SIG-M5 treated with dmso at 0.1 percent for 504 hours (cell line): ENCODE measurements around the gene CHL1.
"Not testable (repeated sequence)": the region's sequence is repeated elsewhere in the genome, so short reads cannot be mapped to it uniquely, and the experiment has no call there.

Source experiments
- DNase-seq: peaks from one replicate; lab custom pipeline; 2025; ENCODE audit not compliant: unreplicated experiment; lab: John Stamatoyannopoulos, UW

Gene CHL1

GRCh38 chr3:332701-333100 is 136.1 kb downstream of the CHL1 start:
- no peak for DNase-seq

GRCh38 chr3:335240-335639 is 138.7 kb downstream of the CHL1 start:
- no peak for DNase-seq

- no peak for DNase-seq
Measured at GRCh38 chr3:339351-339750, 142.8 kb downstream of the CHL1 start.

- DNase-seq = no peak
Measured at GRCh38 chr3:341998-342397, 145.4 kb downstream of the CHL1 start.

- DNase-seq = peak; percentile 55
Measured at GRCh38 chr3:346186-346585, 149.6 kb downstream of the CHL1 start.

GRCh38 chr3:347581-347980 is 151.0 kb downstream of the CHL1 start:
- DNase-seq = no peak

- no peak for DNase-seq
Measured at GRCh38 chr3:350871-351371, 154.4 kb downstream of the CHL1 start.

- no peak for DNase-seq
Measured at GRCh38 chr3:352599-352998, 156.0 kb downstream of the CHL1 start.

- no peak for DNase-seq
Measured at GRCh38 chr3:353191-353739, 156.7 kb downstream of the CHL1 start.

GRCh38 chr3:354432-354831 is 157.9 kb downstream of the CHL1 start:
- peak; percentile 39 for DNase-seq

GRCh38 chr3:355622-356021 is 159.1 kb downstream of the CHL1 start:
- no peak for DNase-seq

GRCh38 chr3:356952-357351 is 160.4 kb downstream of the CHL1 start:
- DNase-seq = no peak

- no peak for DNase-seq
Measured at GRCh38 chr3:359672-360071, 163.1 kb downstream of the CHL1 start.

- DNase-seq = no peak
Measured at GRCh38 chr3:362681-363338, 166.2 kb downstream of the CHL1 start.

GRCh38 chr3:364287-364686 is 167.7 kb downstream of the CHL1 start:
- DNase-seq = no peak

GRCh38 chr3:365268-365667 is 168.7 kb downstream of the CHL1 start:
- no peak for DNase-seq

- not testable (repeated sequence) for DNase-seq
Measured at GRCh38 chr3:366253-366652, 169.7 kb downstream of the CHL1 start.

- no peak for DNase-seq
Measured at GRCh38 chr3:373193-373779, 176.7 kb downstream of the CHL1 start.

GRCh38 chr3:374459-374858 is 177.9 kb downstream of the CHL1 start:
- no peak for DNase-seq

GRCh38 chr3:377158-377561 is 180.6 kb downstream of the CHL1 start:
- DNase-seq = peak; percentile 65

- no peak for DNase-seq
Measured at GRCh38 chr3:380801-381200, 184.2 kb downstream of the CHL1 start.

GRCh38 chr3:385151-385550 is 188.6 kb downstream of the CHL1 start:
- no peak for DNase-seq

GRCh38 chr3:394775-395174 is 198.2 kb downstream of the CHL1 start:
- no peak for DNase-seq
